Mucosa of rectum (tissue), 2 donors: ENCODE data around the gene GOLIM4.
A peak's percentile ranks its signal among the peaks of the same experiment; 100 is the strongest.

Experiments used
- H3K27ac ChIP-seq, 2 donors: one replicate each; pipeline ENCODE4 v1.7.0; 2013; ENCODE audit warnings: inconsistent platforms in 2 of 2, low read depth in 2 of 2, low read length in 2 of 2
- H3K27me3 ChIP-seq, 2 donors: one replicate each; pipeline ENCODE4 v1.7.0; 2013; ENCODE audit warnings: low read length in 2 of 2; ENCODE audit not compliant: control insufficient read depth in 2 of 2, insufficient read depth in 2 of 2
- H3K36me3 ChIP-seq, 2 donors: one replicate each; pipeline ENCODE4 v1.7.0; 2013; ENCODE audit warnings: low read length in 2 of 2; ENCODE audit not compliant: control insufficient read depth in 2 of 2, insufficient read depth in 2 of 2
- H3K4me1 ChIP-seq, 2 donors: one replicate each; pipeline ENCODE4 v1.7.0; 2013; ENCODE audit warnings: low read length in 2 of 2, mild to moderate bottlenecking in 1 of 2; ENCODE audit not compliant: control insufficient read depth in 2 of 2, insufficient read depth in 2 of 2
- H3K4me3 ChIP-seq, 2 donors: one replicate each; pipeline ENCODE4 v1.7.0; 2013; ENCODE audit warnings: low read length in 2 of 2
- H3K9ac ChIP-seq, 2 donors: one replicate each; pipeline ENCODE4 v1.7.0; 2013; ENCODE audit warnings: low read length in 2 of 2, low read depth in 1 of 2, mild to moderate bottlenecking in 1 of 2
- H3K9me3 ChIP-seq, 2 donors: one replicate each; pipeline ENCODE4 v1.7.0; 2013; ENCODE audit warnings: low read length in 2 of 2; ENCODE audit not compliant: control insufficient read depth in 2 of 2
- donor health status: healthy.
- donor health status: Normal muscosa, but diverticular disease.

GOLIM4 gene

GRCh38 chr3:168051531-168052471 lies 43.9 kb downstream of the GOLIM4 start:
- Histone ChIP-seq H3K4me1 (peaks cover 34 to 61% of the 10 kb centered on the region in 2 donors), H3K4me3 (peak overlapping the region in 1 of 2 donors; percentile 36), H3K27ac (peak overlapping the region in 1 of 2 donors; percentile 20), H3K27me3 (no peaks in the 10 kb centered on the region), H3K36me3 (no peaks in the 10 kb centered on the region), H3K9ac (no peak overlapping the region), H3K9me3 (no peaks in the 10 kb centered on the region)

DNA sequence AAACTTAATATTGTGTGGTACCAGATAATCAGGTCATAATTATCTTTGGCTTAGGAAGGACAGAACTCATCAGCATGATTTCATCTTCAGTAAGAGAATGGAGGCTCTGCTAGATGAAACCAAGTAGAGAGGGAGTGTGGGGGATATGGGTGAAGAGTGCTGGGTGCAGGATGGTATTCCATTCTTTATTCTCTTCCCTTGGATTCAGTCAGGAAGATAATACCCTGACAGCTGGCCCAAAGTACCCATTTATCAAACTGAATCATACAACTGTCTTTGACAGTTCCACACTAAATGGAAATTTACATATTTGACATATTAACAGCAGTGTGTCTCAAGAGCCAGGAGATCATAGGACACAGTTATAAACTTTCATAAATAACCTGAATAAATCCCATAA lies 44.7 kb downstream of the GOLIM4 start:
- H3K27ac ChIP-seq, result no peak overlapping the region
- no peaks in the 10 kb centered on the region for H3K9me3 ChIP-seq
- H3K36me3 ChIP-seq, result no peaks in the 10 kb centered on the region
- no peak overlapping the region for H3K9ac ChIP-seq
- no peaks in the 10 kb centered on the region for H3K27me3 ChIP-seq
- H3K4me1 ChIP-seq, result peaks cover 31 to 56% of the 10 kb centered on the region in 2 donors
- H3K4me3 ChIP-seq, result no peak overlapping the region

DNA sequence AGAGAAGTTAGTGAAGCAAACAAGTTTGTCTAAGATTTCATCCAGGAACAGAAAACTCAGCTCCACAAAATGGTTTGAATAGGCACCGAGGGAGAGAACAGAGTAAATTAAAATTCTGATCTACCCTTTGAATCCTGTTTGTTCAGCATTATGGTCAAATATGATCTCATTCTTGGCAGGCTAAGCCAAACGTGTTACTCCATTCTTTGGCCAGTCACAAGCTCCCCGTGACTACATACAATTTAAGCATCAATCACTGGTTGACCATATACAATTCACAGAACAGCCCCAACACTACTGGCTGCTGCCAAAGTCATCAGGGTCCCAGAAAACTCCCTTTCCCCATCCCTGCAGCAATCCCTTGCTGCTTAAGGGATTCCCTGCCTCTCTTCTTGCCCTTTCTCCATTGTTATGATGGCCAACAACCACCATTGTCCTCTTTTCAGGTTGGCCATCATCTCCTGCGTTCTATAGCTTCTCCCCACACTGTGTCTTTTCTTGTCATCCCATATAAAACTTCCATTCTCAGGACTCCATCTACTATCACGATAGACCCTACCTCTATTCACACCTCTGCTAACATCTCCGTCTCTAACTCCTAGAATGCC lies 46.3 kb downstream of the GOLIM4 start:
- no peak overlapping the region for H3K9ac ChIP-seq
- no peaks in the 10 kb centered on the region for H3K9me3 ChIP-seq
- H3K27me3 ChIP-seq, result no peaks in the 10 kb centered on the region
- no peak overlapping the region for H3K4me3 ChIP-seq
- peaks cover 28 to 45% of the 10 kb centered on the region in 2 donors for H3K4me1 ChIP-seq
- H3K27ac ChIP-seq, result no peak overlapping the region
- H3K36me3 ChIP-seq, result no peaks in the 10 kb centered on the region

- Histone ChIP-seq H3K9me3 (no peaks in the 10 kb centered on the region), H3K4me3 (no peak overlapping the region), H3K9ac (no peak overlapping the region), H3K36me3 (peaks cover 0 to 5% of the 10 kb centered on the region in 2 donors), H3K27me3 (no peaks in the 10 kb centered on the region), H3K4me1 (peaks cover 28 to 43% of the 10 kb centered on the region in 2 donors), H3K27ac (no peak overlapping the region)
These were observed 47.1 kb downstream of the GOLIM4 start for GRCh38 chr3:168048414-168049330.

- no peak overlapping the region for H3K9ac ChIP-seq
- H3K4me1 ChIP-seq, result peaks cover 24 to 38% of the 10 kb centered on the region in 2 donors
- H3K27me3 ChIP-seq, result no peaks in the 10 kb centered on the region
- H3K4me3 ChIP-seq, result no peak overlapping the region
- no peak overlapping the region for H3K27ac ChIP-seq
- peaks cover 4 to 9% of the 10 kb centered on the region in 2 donors for H3K36me3 ChIP-seq
- H3K9me3 ChIP-seq, result no peaks in the 10 kb centered on the region
These were observed 47.8 kb downstream of the GOLIM4 start for GRCh38 chr3:168047936-168048335.

GRCh38 chr3:168047190-168047795 lies 48.4 kb downstream of the GOLIM4 start:
- Histone ChIP-seq H3K4me3 (no peak overlapping the region), H3K4me1 (peaks cover 24 to 33% of the 10 kb centered on the region in 2 donors), H3K27ac (no peak overlapping the region), H3K36me3 (peaks cover 10 to 16% of the 10 kb centered on the region in 2 donors), H3K9me3 (no peaks in the 10 kb centered on the region), H3K9ac (no peak overlapping the region), H3K27me3 (no peaks in the 10 kb centered on the region)

DNA sequence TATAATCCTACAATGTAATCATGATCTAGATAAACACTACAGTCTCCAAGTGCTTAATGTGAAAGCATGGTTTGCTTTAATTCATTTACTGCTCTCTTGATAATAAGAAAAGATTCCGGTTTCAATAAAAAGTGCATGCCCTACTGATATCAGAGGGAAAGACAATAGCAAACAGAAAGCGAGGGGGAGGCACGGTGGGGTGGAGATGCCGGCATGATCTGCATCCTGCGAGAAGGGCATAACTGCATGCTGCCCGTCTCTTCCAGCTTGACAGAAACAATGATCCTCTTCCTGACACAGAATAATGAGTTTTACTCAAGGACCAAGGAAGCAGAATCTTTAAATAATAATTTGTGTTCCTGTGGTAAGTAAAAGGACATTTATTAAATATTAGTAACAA lies 51.7 kb downstream of the GOLIM4 start:
- peaks cover 28 to 29% of the 10 kb centered on the region in 2 donors for H3K36me3 ChIP-seq
- H3K4me1 ChIP-seq, result peaks cover 2 to 7% of the 10 kb centered on the region in 2 donors
- H3K9ac ChIP-seq, result no peak overlapping the region
- H3K9me3 ChIP-seq, result no peaks in the 10 kb centered on the region
- no peaks in the 10 kb centered on the region for H3K27me3 ChIP-seq
- no peak overlapping the region for H3K27ac ChIP-seq
- no peak overlapping the region for H3K4me3 ChIP-seq

DNA sequence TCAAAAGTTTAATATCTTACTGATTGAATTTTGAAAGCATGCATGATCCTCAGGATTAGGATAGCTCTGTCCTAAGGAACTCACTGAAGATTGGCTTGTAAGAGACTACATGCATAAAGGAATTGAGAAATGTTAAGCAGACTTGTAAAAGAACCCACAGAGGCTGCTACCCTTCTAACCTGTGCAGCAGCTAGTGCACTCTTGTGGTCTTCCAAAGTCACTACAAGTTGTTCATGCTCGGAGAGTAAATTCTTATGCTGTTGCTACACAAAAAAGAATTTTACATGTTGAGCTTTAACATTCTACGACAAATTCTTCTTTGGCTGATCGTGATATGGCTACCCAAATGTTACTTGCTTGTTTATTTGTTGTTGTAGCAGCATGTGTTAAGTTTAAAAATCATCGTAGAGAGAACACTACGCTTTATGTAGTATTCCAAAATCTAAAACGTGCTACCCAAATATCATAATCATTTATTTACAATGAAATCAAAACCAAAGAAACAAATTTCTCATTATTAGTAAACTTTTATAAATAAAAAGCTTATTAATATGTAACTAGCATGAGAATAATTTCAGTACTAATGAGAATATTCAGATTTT lies 55.0 kb downstream of the GOLIM4 start:
- Histone ChIP-seq H3K4me3 (no peak overlapping the region), H3K27ac (no peak overlapping the region), H3K9ac (no peak overlapping the region), H3K36me3 (peaks cover 44 to 52% of the 10 kb centered on the region in 2 donors), H3K27me3 (no peaks in the 10 kb centered on the region), H3K4me1 (no peaks in the 10 kb centered on the region), H3K9me3 (no peaks in the 10 kb centered on the region)

DNA sequence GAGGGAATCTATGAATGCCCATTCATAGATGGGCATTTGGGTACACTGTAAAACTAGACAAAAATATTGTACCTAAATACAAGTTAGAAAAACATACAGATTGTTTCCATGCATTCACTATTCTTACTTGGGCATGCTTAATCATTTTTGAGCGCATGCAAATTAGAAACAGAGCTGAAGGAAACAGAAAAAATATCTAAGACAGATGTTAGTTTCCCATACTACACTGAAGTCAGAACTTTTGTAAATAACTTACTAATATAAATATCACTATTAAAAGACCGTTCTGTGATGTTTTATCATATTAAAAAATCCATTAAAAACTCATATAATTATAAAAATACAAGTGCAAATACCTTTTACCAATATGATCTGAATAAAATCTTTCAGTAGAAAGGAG lies 58.7 kb downstream of the GOLIM4 start:
- H3K9me3 ChIP-seq, result no peaks in the 10 kb centered on the region
- H3K27me3 ChIP-seq, result no peaks in the 10 kb centered on the region
- H3K9ac ChIP-seq, result no peak overlapping the region
- H3K36me3 ChIP-seq, result peaks cover 42 to 54% of the 10 kb centered on the region in 2 donors
- H3K4me1 ChIP-seq, result no peaks in the 10 kb centered on the region
- H3K27ac ChIP-seq, result no peak overlapping the region
- H3K4me3 ChIP-seq, result no peak overlapping the region
